IPS DF 19.7 (cell line): ENCODE measurements around the gene TIGD2.

Source experiments
- DNase-seq: peaks from one replicate; pipeline ENCODE4 v3.0.0-alpha.2; 2013; ENCODE audit warnings: low read depth, low spot score

The TIGD2 gene

GRCh38 chr4:89110986-89111832 is at the start of gene TIGD2:
TSS of gene TIGD2 (plus strand) at chr4:89111533. CDS start at chr4:89112975, 1,442 bp downstream.
- DNase-seq = peak; percentile 28

- no peak for DNase-seq
Measured at GRCh38 chr4:89064848-89065247, 46.5 kb upstream of the TIGD2 start.

GRCh38 chr4:89067417-89067816 is 43.9 kb upstream of the TIGD2 start:
- no peak for DNase-seq

- DNase-seq = no peak
Measured at GRCh38 chr4:89069481-89069880, 41.9 kb upstream of the TIGD2 start.

- no peak for DNase-seq
Measured at GRCh38 chr4:89070041-89070440, 41.3 kb upstream of the TIGD2 start.

- DNase-seq = no peak
Measured at GRCh38 chr4:89071311-89071710, 40.0 kb upstream of the TIGD2 start.

GRCh38 chr4:89072921-89073320 is 38.4 kb upstream of the TIGD2 start:
- DNase-seq = no peak

GRCh38 chr4:89077761-89078160 is 33.6 kb upstream of the TIGD2 start:
- no peak for DNase-seq

- DNase-seq = no peak
Measured at GRCh38 chr4:89078300-89078699, 33.0 kb upstream of the TIGD2 start.

- DNase-seq = no peak
Measured at GRCh38 chr4:89099034-89099433, 12.3 kb upstream of the TIGD2 start.

- no peak for DNase-seq
Measured at GRCh38 chr4:89099471-89099870, 11.9 kb upstream of the TIGD2 start.

- DNase-seq = no peak
Measured at GRCh38 chr4:89100853-89101252, 10.5 kb upstream of the TIGD2 start.

GRCh38 chr4:89101256-89102161 is 9.8 kb upstream of the TIGD2 start:
- DNase-seq = no peak

GRCh38 chr4:89105726-89106125 is 5.6 kb upstream of the TIGD2 start:
- DNase-seq = no peak

GRCh38 chr4:89108091-89108490 is 3.2 kb upstream of the TIGD2 start:
- DNase-seq = no peak

- DNase-seq = no peak
Measured at GRCh38 chr4:89109841-89110540, 1.3 kb upstream of the TIGD2 start.

GRCh38 chr4:89110541-89110985 is 770 bp upstream of the TIGD2 start:
- DNase-seq = peak; percentile 40

- DNase-seq = no peak
Measured at GRCh38 chr4:89111833-89112563, 665 bp downstream of the TIGD2 start.

GRCh38 chr4:89113415-89113814 is 2.1 kb downstream of the TIGD2 start:
- DNase-seq = no peak

GRCh38 chr4:89114100-89114499 is 2.8 kb downstream of the TIGD2 start:
- DNase-seq = no peak

- DNase-seq = no peak
Measured at GRCh38 chr4:89117115-89117514, 5.8 kb downstream of the TIGD2 start.
